HG02642 (cell line): ENCODE results near the gene SPATA31D3.
A peak's percentile ranks its signal among the peaks of the same experiment; 100 is the strongest.
"Not testable (repeated sequence)": the region's sequence is repeated elsewhere in the genome, so short reads cannot be mapped to it uniquely, and the experiment has no call there.

Experiments used
- ATAC-seq: cut with Tn5 transposase; IDR thresholded peaks from one replicate; pipeline ENCODE4 v1.9.1; 2021; ENCODE audit warnings: mild to moderate bottlenecking; ENCODE audit not compliant: unreplicated experiment, poor library complexity

The SPATA31D3 gene

GRCh38 chr9:81943393-81943792 lies at the start of gene SPATA31D3:
Gene SPATA31D3 (plus strand): TSS chr9:81943500. CDS start chr9:81943586, 86 bp downstream.
- ATAC-seq = not testable (repeated sequence)

GRCh38 chr9:81893929-81894328 lies 49.4 kb upstream of the SPATA31D3 start:
- ATAC-seq = no peak

GRCh38 chr9:81894891-81895290 lies 48.4 kb upstream of the SPATA31D3 start:
- ATAC-seq = no peak

GRCh38 chr9:81896070-81896469 lies 47.2 kb upstream of the SPATA31D3 start:
- ATAC-seq = no peak

GRCh38 chr9:81898851-81899250 lies 44.4 kb upstream of the SPATA31D3 start:
- ATAC-seq = no peak

- ATAC-seq = no peak
Observed at GRCh38 chr9:81902196-81902595, 41.1 kb upstream of the SPATA31D3 start.

GRCh38 chr9:81902626-81903025 lies 40.7 kb upstream of the SPATA31D3 start:
- no peak for ATAC-seq

- ATAC-seq = no peak
Observed at GRCh38 chr9:81906671-81907070, 36.6 kb upstream of the SPATA31D3 start.

- no peak for ATAC-seq
Observed at GRCh38 chr9:81912135-81912534, 31.2 kb upstream of the SPATA31D3 start.

- no peak for ATAC-seq
Observed at GRCh38 chr9:81915801-81916505, 27.3 kb upstream of the SPATA31D3 start.

GRCh38 chr9:81918507-81918906 lies 24.8 kb upstream of the SPATA31D3 start:
- ATAC-seq = not testable (repeated sequence)

GRCh38 chr9:81928305-81928704 lies 15.0 kb upstream of the SPATA31D3 start, which contains the start of gene SPATA31D4:
Gene SPATA31D4 (plus strand): TSS chr9:81928428. CDS start chr9:81928514, 86 bp downstream.
- not testable (repeated sequence) for ATAC-seq

- ATAC-seq = not testable (repeated sequence)
Observed at GRCh38 chr9:81930147-81930546, 13.2 kb upstream of the SPATA31D3 start.

- not testable (repeated sequence) for ATAC-seq
Observed at GRCh38 chr9:81933547-81933946, 9.8 kb upstream of the SPATA31D3 start.

- ATAC-seq = not testable (repeated sequence)
Observed at GRCh38 chr9:81948650-81949049, 5.3 kb downstream of the SPATA31D3 start.

GRCh38 chr9:81953096-81953495 lies 9.8 kb downstream of the SPATA31D3 start:
- ATAC-seq = no peak

- ATAC-seq = no peak
Observed at GRCh38 chr9:81955625-81956024, 12.3 kb downstream of the SPATA31D3 start.

- peak; percentile 39 for ATAC-seq
Observed at GRCh38 chr9:81964218-81965171, 21.2 kb downstream of the SPATA31D3 start.

GRCh38 chr9:81968026-81968425 lies 24.7 kb downstream of the SPATA31D3 start:
- no peak for ATAC-seq

- ATAC-seq = no peak
Observed at GRCh38 chr9:81969971-81970370, 26.7 kb downstream of the SPATA31D3 start.

GRCh38 chr9:81971727-81972126 lies 28.4 kb downstream of the SPATA31D3 start:
- ATAC-seq = no peak
